ENCODE data around the gene ABCB10. TPM values are rescaled to one million over a fixed set of nuclear protein-coding genes. Genes with fewer than 3 reads are reported as not detected.
"Not testable (repeated sequence)": the region's sequence is repeated elsewhere in the genome, so short reads cannot be mapped to it uniquely, and the experiment has no call there.

ABCB10 gene
- total RNA-seq, 1 experiment from 2014 or later, result 19.2 TPM

DNA sequence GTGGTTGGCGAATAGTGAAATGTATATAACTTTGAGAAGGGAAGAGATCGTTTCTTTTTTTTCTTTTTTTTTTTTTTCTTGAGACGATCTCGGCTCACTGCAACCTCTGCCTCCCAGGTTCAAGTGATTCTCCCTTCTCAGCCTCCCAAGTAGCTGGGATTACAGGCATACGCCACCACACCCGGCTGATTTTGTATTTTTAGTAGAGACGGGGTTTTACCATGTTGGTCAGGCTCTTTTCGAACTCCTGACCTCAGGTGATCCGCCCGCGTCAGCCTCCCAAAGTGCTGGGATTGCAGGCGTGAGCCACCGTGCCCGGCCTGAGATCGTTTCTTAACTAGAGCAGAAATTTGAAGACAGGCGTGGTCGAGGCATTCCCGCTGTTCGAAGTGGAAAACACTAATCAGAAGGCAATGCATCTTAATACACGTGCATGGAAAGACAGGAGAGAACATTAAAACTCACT lies 862 bp upstream of the ABCB10 start:
- H3K36me3 ChIP-seq (ENCODE audit: control insufficient read depth, insufficient read depth, low read length); DNase-seq (ENCODE audit: low read depth, low spot score); H3K9me3 ChIP-seq (ENCODE audit: control insufficient read depth, insufficient read depth, low read depth, low read length); ATAC-seq; BruUV-seq (replicated peaks); intact Hi-C loops (cut with micrococcal nuclease; ENCODE audit: unreplicated experiment); in situ Hi-C loops (cut with HindIII; ENCODE audit: low pct_unique_long_range_greater_than_20kb, low sequenced_read_pairs); H3K27me3 ChIP-seq (ENCODE audit: control insufficient read depth, insufficient read depth, low read length): not testable (repeated sequence)
- Histone ChIP-seq H3K4me3 (ENCODE audit: low read depth in 2 of 2, low read length in 2 of 2) (peak overlapping the region; percentile 72 to 84), H3K4me1 (ENCODE audit: control insufficient read depth, insufficient read depth, low read length) (peaks cover 14% of the 10 kb centered on the region; the same call in 1 of the 2 replicates), H3K27ac (ENCODE audit: low read length) (peak overlapping the region; percentile 83)
- ChIA-PET POLR2A (interaction anchor here (0.7 kb wide), 3 partner anchors 39 to 341 kb away, joined by 4 to 6 read pairs (median 5); no protein-coding TSS in a partner anchor), CTCF (interaction anchor here (0.7 to 0.9 kb wide), 4 partner anchors 11 to 330 kb away, joined by 3 to 9 read pairs (median 5); no protein-coding TSS in a partner anchor)

- peaks cover 2% of the 10 kb centered on the region; the same call in 1 of the 2 replicates for H3K36me3 ChIP-seq (ENCODE audit: control insufficient read depth, insufficient read depth, low read length)
- ATAC-seq (peak; percentile 54), DNase-seq (ENCODE audit: low read depth, low spot score) (no peak)
- no TSS peak for BruUV-seq (replicated peaks)
- peak overlapping the region; percentile 72 to 84 for H3K4me3 ChIP-seq (ENCODE audit: low read depth in 2 of 2, low read length in 2 of 2)
- peaks cover 14% of the 10 kb centered on the region; the same call in 1 of the 2 replicates for H3K4me1 ChIP-seq (ENCODE audit: control insufficient read depth, insufficient read depth, low read length)
- no peaks in the 10 kb centered on the region for H3K9me3 ChIP-seq (ENCODE audit: control insufficient read depth, insufficient read depth, low read depth, low read length)
- intact Hi-C loops (cut with micrococcal nuclease; ENCODE audit: unreplicated experiment), result no loop called here
- TF ChIP-seq, protein P1, sequence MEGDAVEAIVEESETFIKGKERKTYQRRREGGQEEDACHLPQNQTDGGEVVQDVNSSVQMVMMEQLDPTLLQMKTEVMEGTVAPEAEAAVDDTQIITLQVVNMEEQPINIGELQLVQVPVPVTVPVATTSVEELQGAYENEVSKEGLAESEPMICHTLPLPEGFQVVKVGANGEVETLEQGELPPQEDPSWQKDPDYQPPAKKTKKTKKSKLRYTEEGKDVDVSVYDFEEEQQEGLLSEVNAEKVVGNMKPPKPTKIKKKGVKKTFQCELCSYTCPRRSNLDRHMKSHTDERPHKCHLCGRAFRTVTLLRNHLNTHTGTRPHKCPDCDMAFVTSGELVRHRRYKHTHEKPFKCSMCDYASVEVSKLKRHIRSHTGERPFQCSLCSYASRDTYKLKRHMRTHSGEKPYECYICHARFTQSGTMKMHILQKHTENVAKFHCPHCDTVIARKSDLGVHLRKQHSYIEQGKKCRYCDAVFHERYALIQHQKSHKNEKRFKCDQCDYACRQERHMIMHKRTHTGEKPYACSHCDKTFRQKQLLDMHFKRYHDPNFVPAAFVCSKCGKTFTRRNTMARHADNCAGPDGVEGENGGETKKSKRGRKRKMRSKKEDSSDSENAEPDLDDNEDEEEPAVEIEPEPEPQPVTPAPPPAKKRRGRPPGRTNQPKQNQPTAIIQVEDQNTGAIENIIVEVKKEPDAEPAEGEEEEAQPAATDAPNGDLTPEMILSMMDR (IDR thresholded peaks at IDR 0.05), result no peak
- TF ChIP-seq TCF7L2 (IDR thresholded peaks at IDR 0.05; ENCODE audit: low read depth, low read length), result no peak
- TF ChIP-seq, protein P2, sequence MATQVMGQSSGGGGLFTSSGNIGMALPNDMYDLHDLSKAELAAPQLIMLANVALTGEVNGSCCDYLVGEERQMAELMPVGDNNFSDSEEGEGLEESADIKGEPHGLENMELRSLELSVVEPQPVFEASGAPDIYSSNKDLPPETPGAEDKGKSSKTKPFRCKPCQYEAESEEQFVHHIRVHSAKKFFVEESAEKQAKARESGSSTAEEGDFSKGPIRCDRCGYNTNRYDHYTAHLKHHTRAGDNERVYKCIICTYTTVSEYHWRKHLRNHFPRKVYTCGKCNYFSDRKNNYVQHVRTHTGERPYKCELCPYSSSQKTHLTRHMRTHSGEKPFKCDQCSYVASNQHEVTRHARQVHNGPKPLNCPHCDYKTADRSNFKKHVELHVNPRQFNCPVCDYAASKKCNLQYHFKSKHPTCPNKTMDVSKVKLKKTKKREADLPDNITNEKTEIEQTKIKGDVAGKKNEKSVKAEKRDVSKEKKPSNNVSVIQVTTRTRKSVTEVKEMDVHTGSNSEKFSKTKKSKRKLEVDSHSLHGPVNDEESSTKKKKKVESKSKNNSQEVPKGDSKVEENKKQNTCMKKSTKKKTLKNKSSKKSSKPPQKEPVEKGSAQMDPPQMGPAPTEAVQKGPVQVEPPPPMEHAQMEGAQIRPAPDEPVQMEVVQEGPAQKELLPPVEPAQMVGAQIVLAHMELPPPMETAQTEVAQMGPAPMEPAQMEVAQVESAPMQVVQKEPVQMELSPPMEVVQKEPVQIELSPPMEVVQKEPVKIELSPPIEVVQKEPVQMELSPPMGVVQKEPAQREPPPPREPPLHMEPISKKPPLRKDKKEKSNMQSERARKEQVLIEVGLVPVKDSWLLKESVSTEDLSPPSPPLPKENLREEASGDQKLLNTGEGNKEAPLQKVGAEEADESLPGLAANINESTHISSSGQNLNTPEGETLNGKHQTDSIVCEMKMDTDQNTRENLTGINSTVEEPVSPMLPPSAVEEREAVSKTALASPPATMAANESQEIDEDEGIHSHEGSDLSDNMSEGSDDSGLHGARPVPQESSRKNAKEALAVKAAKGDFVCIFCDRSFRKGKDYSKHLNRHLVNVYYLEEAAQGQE (IDR thresholded peaks at IDR 0.05; ENCODE audit: insufficient read depth in 1 of 2, low read depth in 2 of 2, low read length in 1 of 2), result no peak
- TF ChIP-seq SIN3A (IDR thresholded peaks at IDR 0.05; ENCODE audit: borderline replicate concordance, insufficient read depth, low read depth, low read length), result no peak
- no peak for TF ChIP-seq POLR2AphosphoS5 (IDR thresholded peaks at IDR 0.05; ENCODE audit: low read depth, low read length)
- ChIA-PET CTCF (interaction anchor here (0.7 kb wide), 1 partner anchor 326 kb away, joined by 3 read pairs; no protein-coding TSS in a partner anchor), POLR2A (interaction anchor here (0.6 kb wide), 1 partner anchor 26 kb away, joined by 8 read pairs; no protein-coding TSS in a partner anchor)
- H3K27me3 ChIP-seq (ENCODE audit: control insufficient read depth, insufficient read depth, low read length), result no peaks in the 10 kb centered on the region
- in situ Hi-C loops (cut with HindIII; ENCODE audit: low pct_unique_long_range_greater_than_20kb, low sequenced_read_pairs), result no loop called here
- peak overlapping the region; percentile 81 for H3K27ac ChIP-seq (ENCODE audit: low read length)
Measured at GRCh38 chr1:229557913-229558414, 543 bp downstream of the ABCB10 start.
